ENCODE results near the gene SDR9C7.
"Not testable (repeated sequence)": the region's sequence is repeated elsewhere in the genome, so short reads cannot be mapped to it uniquely, and the experiment has no call there.

The SDR9C7 gene

GRCh38 chr12:56954057-56954957, 20.1 kb upstream of the SDR9C7 start:
- DNase-seq (ENCODE audit: low spot score) (no peak), FAIRE-seq (no peak)

DNA sequence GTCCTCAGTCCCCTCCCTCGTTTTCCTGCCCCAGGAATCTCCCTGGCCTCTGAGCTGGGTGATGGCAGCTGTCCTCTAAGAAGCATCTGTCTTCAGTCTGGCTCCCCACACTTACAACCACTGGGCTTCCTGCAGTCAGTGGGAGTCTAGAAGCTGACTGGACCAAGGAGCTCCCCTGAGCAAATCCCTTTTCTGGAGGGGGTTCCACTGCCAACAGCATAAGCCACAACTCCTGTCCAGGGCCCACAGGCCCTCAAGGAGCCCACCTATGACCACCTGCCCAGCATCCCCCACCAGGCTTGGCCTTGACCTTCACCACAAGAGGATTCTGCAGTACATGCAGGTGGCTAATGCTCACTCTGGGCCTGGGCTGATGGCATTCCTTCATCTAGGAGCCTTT, 19.1 kb upstream of the SDR9C7 start:
- no peak for FAIRE-seq

GRCh38 chr12:56951582-56952339, 17.6 kb upstream of the SDR9C7 start:
- FAIRE-seq (no peak), DNase-seq (ENCODE audit: low spot score) (no peak)

More for the DNA sequence above, 19.1 kb upstream of the SDR9C7 start:
- DNase-seq (ENCODE audit: low spot score) = no peak

GRCh38 chr12:56948881-56949280, 14.7 kb upstream of the SDR9C7 start:
- DNase-seq (ENCODE audit: low spot score) (no peak), FAIRE-seq (no peak)

DNA sequence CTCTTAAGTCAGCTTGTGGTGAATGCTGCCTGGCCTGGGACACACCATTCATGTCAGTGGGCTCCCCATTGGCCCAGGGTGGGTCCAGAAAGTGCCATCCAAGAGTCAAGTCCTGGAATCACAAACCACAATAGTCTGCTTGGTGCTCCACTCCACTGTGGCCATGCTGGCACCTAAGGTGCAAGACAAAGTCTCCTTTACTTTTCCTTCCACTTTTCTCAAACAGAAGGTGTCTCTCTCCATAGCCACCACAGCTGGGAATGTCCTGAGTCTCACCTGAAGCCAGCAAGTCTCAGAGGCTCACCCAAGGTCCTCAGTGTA, 14.2 kb upstream of the SDR9C7 start:
- FAIRE-seq (no peak), DNase-seq (ENCODE audit: low spot score) (no peak)

GRCh38 chr12:56947633-56948456, 13.6 kb upstream of the SDR9C7 start:
- DNase-seq (ENCODE audit: low spot score) = no peak

GRCh38 chr12:56943878-56944277, 9.7 kb upstream of the SDR9C7 start:
- FAIRE-seq (no peak), DNase-seq (ENCODE audit: low spot score) (no peak)

More at GRCh38 chr12:56947633-56948456, 13.6 kb upstream of the SDR9C7 start:
- no peak for FAIRE-seq

DNA sequence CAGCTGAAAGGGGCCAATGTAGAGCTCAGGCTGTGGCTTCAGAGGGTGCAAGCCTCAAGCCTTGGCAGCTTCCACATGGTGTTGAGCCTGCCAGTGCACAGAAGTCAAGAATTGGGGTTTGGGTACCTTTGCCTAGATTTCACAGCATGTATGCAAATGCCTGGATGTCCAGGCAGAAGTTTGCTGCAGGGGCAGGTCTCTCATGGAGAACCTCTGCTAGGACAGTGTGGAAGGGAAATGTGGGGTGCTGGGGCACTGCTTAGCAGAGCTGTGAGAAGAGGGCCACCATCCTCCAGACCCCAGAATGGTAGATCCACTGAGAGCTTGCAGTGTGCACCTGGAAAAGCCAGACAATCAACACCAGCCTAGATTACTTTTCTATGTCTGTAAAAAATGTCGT, 9.2 kb upstream of the SDR9C7 start:
- not testable (repeated sequence) for DNase-seq (ENCODE audit: low spot score); FAIRE-seq

DNA sequence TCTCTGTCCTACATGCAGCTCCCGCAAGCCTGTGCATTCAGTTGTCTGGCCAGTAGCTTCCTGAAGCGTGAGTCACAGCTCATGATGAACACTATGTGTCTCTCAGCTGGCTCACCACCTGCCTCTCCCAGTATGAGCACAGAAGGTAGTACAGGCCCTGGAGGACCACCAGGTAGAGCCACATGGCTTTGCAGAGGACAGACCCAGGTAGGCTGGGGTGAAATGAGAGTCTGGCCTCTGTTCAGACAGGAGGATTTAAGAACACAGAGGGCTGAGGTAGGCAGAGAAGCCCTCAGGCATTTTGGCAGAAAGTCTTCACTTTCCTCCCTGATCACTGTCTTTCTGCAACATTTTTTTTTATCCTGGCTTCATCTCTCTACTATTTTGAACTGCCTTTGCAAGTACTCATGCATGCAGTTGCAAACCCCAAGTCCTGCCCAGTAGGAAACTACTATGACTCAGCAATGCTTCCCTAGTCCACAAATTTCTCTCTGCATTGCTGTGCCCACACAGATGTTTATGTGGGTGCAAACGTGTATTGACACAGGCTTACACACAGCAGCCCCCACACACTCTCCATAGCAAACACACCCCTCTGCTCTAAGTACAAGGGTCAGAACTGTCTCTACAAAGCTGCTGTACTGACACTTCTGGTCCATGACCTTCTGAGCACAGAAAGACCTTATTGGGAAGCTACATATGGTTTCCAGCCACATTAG, 7.2 kb upstream of the SDR9C7 start:
- DNase-seq (ENCODE audit: low spot score) (peak; percentile 60), FAIRE-seq (peak; percentile 81)

DNA sequence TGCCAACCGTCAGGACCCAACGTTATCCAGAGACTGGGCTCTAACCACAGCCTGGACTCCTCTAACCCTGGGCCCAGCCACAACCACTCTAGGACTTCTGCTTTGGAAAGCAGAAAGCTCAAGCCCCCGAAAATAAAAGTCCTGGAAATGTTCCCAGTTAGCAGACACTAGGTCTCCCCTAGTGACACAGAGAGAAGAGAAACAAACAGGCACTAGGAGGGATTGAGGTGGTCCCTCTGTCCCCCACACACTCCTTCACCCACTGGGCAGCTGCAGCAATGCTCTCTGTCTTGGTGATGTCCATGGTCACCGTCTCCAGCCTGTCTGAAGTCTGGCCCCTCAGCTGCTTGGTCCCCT, 6.7 kb upstream of the SDR9C7 start:
- FAIRE-seq; DNase-seq (ENCODE audit: low spot score): not testable (repeated sequence)

GRCh38 chr12:56935752-56936151, 1.5 kb upstream of the SDR9C7 start:
- no peak for FAIRE-seq
- no peak for DNase-seq (ENCODE audit: low spot score)

DNA sequence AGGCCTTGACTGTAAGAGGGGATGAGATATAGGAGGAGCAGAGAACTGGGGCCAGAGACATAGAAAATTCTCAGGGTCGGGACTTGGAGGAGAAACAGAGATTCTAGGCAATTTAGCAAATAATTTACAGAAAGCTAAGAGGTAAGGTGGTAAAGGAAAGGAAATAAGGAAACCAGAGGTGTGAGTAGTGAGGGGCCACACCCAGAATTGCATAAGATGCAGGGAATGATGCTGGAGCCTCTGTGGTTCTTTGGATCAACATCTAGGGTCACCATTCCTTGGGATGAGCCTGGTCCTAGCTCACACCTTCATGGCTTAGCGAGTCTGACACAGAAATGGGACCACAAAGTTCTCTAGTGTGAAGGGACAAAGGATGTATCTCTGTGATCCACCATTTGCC, 949 bp upstream of the SDR9C7 start:
- no peak for DNase-seq (ENCODE audit: low spot score)
- no peak for FAIRE-seq

GRCh38 chr12:56932867-56933266, 1.3 kb downstream of the SDR9C7 start:
- DNase-seq (ENCODE audit: low spot score) (no peak), FAIRE-seq (no peak)

GRCh38 chr12:56932146-56932545, 2.1 kb downstream of the SDR9C7 start:
- no peak for FAIRE-seq
- no peak for DNase-seq (ENCODE audit: low spot score)

GRCh38 chr12:56931474-56931978, 2.7 kb downstream of the SDR9C7 start:
- DNase-seq (ENCODE audit: low spot score) = no peak
- no peak for FAIRE-seq

DNA sequence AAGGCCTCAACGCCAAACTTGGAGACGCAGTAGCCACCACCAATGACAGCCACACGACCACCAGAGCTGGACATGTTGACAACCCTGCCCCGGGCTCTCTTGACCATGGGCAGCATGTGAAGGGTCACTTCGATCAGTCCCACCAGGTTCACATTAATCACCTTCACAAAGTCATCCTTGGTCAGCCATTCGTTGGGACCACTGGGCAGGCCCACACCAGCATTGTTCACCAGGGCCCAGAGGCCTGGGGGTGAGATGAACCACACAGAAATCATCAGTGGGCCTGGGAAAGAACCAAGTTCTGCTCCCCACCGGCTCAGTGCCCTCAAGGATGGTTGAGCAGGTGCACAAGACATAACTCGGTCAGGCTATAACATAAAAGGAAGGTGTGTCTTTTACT, 4.0 kb downstream of the SDR9C7 start:
- DNase-seq (ENCODE audit: low spot score) = no peak
- no peak for FAIRE-seq

- DNase-seq (ENCODE audit: low spot score) = no peak
- FAIRE-seq = no peak
Measured at GRCh38 chr12:56929780-56930179, 4.4 kb downstream of the SDR9C7 start.

DNA sequence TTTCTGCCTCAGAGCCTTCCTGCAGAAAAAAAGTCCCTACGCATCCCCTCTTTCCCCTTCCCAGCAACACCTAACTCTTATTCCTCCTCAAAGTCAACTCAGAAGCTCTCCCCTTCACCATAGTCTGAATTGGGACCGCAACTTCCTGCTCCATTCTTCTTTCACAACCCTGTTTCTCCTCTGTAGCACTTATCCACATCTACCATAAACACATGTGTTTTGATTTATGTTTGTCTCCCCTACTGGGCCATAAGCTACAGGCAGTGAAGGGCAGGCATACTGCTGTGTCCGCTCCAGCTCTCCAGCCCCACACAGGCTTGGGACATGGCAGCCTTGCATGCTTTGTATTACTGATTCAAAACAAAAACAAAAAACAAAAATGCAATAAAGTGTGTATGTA, 5.9 kb downstream of the SDR9C7 start:
- FAIRE-seq (no peak), DNase-seq (ENCODE audit: low spot score) (no peak)

DNA sequence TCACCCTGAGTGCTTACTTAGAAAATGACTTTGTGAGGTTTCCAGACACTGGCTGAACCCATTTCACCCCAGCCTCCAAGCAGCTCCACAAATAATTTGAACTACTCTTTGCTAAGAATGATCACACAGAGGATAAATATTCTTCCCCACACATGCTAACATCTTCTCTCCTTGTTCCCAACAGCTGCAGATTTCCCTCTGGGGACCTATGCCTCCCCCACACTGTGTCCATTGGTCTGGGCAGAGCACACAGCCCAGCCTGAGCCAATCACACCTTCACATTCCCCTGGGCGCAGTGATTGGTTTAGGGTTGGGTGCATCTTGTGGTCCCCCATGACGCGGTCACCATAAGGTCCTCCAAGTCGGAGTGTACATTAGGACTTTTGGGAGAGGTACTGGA, 6.9 kb downstream of the SDR9C7 start:
- DNase-seq (ENCODE audit: low spot score) (no peak), FAIRE-seq (no peak)

DNA sequence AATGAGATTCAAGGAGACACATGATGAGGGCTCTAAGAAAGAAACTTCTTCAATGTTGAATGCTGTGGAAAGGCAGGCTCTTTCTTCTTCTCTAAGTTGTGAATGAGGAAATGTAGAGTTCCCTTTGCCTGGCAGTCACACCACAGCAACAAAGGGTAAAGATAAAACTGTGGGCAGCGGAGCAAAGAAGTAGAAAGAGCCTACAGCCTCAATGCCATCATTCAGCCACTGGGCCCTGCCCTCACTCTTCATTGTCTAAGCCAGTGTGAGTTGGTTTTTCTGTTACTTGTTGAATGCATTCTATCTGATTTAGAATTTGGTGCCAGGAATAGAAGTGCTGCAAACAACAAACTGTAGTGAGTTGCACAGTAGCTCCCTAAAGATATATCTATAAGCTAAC, 12.2 kb downstream of the SDR9C7 start:
- FAIRE-seq (no peak), DNase-seq (ENCODE audit: low spot score) (no peak)

GRCh38 chr12:56921346-56921745, 12.9 kb downstream of the SDR9C7 start:
- DNase-seq (ENCODE audit: low spot score) (no peak), FAIRE-seq (no peak)
